Thyroid gland (tissue), 4 donors: Measurements from ENCODE around the gene KIAA1755.

ENCODE experiments used
- CTCF ChIP-seq, 6 experiments: fragments of 200-600 bp in 3 of 6; fragments of 450-650 bp in 3 of 6; sonication (generic) in 3 of 6; IDR thresholded peaks; one replicate each; pipeline ENCODE4 v1.5.1; 2016 to 2019; ENCODE audit warnings: antibody characterized with exemption in 6 of 6, mild to moderate bottlenecking in 2 of 6, inconsistent platforms in 1 of 6, moderate library complexity in 1 of 6
- POLR2A ChIP-seq, 2 donors: fragments of 450-650 bp; IDR thresholded peaks; one replicate each; pipeline ENCODE4 v1.6.1; 2017; ENCODE audit warnings: antibody characterized with exemption in 2 of 2, mild to moderate bottlenecking in 2 of 2, moderate library complexity in 1 of 2

- TF ChIP-seq CTCF (IDR thresholded peaks at IDR 0.05) (no peak), POLR2A (IDR thresholded peaks at IDR 0.05) (no peak)
Observed at GRCh38 chr20:38164624-38165088, 95.9 kb downstream of the KIAA1755 start.
